Erythroblast (primary cell): ENCODE measurements around the gene GAA.

Experiments
- GATA1 ChIP-seq: IDR thresholded peaks from 2 replicates; pipeline ENCODE4 v1.6.1; 2011; ENCODE audit warnings: low read depth, mild to moderate bottlenecking, control low read depth, low read length, moderate library complexity
- POLR2A ChIP-seq: IDR thresholded peaks from 2 replicates; pipeline ENCODE4 v1.6.1; 2011; ENCODE audit warnings: mild to moderate bottlenecking, low read length

GRCh38 chr17:80116921-80117380 lies 15.6 kb downstream of the GAA start:
- TF ChIP-seq POLR2A = no peak
- no peak for TF ChIP-seq GATA1
